ENCODE data around the gene BDKRB2.

DNA sequence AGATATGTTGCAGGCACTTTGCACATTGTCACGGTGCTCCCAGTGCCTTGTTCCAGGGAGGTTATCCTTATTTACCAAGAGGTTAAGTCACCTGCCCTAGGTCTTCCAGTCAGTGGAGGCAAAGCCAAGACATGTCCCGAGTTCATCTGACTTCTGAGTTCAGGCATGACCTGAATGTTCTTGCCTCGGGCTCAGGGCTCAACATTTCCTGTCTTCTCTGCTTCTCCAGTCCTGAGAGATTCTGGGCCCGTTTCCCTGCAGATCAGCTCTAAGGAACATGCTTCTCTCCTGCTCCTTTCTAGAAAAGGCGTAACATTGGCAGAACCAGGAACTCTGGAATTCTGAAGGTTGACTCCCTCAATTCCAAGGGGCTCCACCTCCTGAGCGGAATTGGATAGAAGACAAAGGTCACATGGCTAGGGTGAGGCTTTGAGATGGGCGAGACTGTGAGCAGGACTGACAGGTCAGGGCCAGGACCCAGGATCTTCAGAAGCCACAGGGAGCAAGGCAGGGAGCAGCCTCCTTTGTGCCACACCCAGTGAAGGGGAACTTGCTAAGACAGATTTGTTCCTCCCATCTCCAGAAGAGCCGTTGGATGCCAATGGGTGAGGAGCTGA is 19.9 kb downstream of the BDKRB2 start:
- TF ChIP-seq, protein P1, sequence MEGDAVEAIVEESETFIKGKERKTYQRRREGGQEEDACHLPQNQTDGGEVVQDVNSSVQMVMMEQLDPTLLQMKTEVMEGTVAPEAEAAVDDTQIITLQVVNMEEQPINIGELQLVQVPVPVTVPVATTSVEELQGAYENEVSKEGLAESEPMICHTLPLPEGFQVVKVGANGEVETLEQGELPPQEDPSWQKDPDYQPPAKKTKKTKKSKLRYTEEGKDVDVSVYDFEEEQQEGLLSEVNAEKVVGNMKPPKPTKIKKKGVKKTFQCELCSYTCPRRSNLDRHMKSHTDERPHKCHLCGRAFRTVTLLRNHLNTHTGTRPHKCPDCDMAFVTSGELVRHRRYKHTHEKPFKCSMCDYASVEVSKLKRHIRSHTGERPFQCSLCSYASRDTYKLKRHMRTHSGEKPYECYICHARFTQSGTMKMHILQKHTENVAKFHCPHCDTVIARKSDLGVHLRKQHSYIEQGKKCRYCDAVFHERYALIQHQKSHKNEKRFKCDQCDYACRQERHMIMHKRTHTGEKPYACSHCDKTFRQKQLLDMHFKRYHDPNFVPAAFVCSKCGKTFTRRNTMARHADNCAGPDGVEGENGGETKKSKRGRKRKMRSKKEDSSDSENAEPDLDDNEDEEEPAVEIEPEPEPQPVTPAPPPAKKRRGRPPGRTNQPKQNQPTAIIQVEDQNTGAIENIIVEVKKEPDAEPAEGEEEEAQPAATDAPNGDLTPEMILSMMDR (conservative IDR thresholded peaks at IDR 0.05; ENCODE audit: low read depth, low read length), result no peak
- no peak for TF ChIP-seq MXI1 (IDR thresholded peaks at IDR 0.05; ENCODE audit: borderline replicate concordance, low read depth, low read length)
- TF ChIP-seq MAZ (IDR thresholded peaks at IDR 0.05; ENCODE audit: borderline replicate concordance, low read depth, low read length), result no peak
- no peak for TF ChIP-seq POLR2A (IDR thresholded peaks at IDR 0.05; ENCODE audit: low read depth, low read length)
- no peak for TF ChIP-seq RAD21 (IDR thresholded peaks at IDR 0.05; ENCODE audit: low read length)
- no peak for TF ChIP-seq RCOR1 (IDR thresholded peaks at IDR 0.05; ENCODE audit: insufficient replicate concordance, low read length)
- TF ChIP-seq, protein P2, sequence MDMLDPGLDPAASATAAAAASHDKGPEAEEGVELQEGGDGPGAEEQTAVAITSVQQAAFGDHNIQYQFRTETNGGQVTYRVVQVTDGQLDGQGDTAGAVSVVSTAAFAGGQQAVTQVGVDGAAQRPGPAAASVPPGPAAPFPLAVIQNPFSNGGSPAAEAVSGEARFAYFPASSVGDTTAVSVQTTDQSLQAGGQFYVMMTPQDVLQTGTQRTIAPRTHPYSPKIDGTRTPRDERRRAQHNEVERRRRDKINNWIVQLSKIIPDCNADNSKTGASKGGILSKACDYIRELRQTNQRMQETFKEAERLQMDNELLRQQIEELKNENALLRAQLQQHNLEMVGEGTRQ (IDR thresholded peaks at IDR 0.05; ENCODE audit: low read depth, low read length), result no peak
- TF ChIP-seq MAFK (IDR thresholded peaks at IDR 0.05; ENCODE audit: low read depth, low read length), result no peak
- no peak for TF ChIP-seq NFE2L2 (IDR thresholded peaks at IDR 0.05; ENCODE audit: low read depth, low read length)
- no peak for TF ChIP-seq SMC3 (IDR thresholded peaks at IDR 0.05; ENCODE audit: low read depth, low read length)
- no peak for TF ChIP-seq CEBPB (IDR thresholded peaks at IDR 0.05; ENCODE audit: low read depth, low read length)

All from IMR-90 (cell line).